Measurements from ENCODE around the gene DNAJC3.

DNA sequence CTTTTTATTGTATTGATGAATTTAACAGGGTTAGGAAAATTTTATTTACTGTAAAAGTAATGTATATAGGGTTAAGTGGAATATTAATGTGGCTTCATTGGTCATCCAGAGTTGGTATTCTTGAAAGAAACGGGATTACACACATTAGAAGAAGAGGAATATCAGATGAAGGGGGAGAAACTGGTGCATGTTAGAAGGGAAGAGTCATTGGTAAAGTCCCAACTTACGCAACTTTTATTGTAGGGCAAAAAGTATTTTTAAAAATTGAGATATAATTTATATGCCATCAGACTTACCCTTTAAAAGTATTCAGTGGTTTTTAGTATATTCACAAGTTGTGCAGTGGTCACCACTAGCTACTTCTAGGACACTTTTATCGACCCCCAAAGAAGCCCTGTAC, 47.3 kb downstream of the DNAJC3 start:
- TF ChIP-seq, protein P1, sequence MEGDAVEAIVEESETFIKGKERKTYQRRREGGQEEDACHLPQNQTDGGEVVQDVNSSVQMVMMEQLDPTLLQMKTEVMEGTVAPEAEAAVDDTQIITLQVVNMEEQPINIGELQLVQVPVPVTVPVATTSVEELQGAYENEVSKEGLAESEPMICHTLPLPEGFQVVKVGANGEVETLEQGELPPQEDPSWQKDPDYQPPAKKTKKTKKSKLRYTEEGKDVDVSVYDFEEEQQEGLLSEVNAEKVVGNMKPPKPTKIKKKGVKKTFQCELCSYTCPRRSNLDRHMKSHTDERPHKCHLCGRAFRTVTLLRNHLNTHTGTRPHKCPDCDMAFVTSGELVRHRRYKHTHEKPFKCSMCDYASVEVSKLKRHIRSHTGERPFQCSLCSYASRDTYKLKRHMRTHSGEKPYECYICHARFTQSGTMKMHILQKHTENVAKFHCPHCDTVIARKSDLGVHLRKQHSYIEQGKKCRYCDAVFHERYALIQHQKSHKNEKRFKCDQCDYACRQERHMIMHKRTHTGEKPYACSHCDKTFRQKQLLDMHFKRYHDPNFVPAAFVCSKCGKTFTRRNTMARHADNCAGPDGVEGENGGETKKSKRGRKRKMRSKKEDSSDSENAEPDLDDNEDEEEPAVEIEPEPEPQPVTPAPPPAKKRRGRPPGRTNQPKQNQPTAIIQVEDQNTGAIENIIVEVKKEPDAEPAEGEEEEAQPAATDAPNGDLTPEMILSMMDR (IDR thresholded peaks at IDR 0.05), result no peak
- TF ChIP-seq, protein P2, sequence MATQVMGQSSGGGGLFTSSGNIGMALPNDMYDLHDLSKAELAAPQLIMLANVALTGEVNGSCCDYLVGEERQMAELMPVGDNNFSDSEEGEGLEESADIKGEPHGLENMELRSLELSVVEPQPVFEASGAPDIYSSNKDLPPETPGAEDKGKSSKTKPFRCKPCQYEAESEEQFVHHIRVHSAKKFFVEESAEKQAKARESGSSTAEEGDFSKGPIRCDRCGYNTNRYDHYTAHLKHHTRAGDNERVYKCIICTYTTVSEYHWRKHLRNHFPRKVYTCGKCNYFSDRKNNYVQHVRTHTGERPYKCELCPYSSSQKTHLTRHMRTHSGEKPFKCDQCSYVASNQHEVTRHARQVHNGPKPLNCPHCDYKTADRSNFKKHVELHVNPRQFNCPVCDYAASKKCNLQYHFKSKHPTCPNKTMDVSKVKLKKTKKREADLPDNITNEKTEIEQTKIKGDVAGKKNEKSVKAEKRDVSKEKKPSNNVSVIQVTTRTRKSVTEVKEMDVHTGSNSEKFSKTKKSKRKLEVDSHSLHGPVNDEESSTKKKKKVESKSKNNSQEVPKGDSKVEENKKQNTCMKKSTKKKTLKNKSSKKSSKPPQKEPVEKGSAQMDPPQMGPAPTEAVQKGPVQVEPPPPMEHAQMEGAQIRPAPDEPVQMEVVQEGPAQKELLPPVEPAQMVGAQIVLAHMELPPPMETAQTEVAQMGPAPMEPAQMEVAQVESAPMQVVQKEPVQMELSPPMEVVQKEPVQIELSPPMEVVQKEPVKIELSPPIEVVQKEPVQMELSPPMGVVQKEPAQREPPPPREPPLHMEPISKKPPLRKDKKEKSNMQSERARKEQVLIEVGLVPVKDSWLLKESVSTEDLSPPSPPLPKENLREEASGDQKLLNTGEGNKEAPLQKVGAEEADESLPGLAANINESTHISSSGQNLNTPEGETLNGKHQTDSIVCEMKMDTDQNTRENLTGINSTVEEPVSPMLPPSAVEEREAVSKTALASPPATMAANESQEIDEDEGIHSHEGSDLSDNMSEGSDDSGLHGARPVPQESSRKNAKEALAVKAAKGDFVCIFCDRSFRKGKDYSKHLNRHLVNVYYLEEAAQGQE (IDR thresholded peaks at IDR 0.05; ENCODE audit: insufficient read depth in 1 of 2, low read depth in 2 of 2, low read length in 1 of 2), result no peak
- no peak for TF ChIP-seq POLR2AphosphoS5 (IDR thresholded peaks at IDR 0.05; ENCODE audit: low read depth, low read length)
- no peak for TF ChIP-seq TCF7L2 (IDR thresholded peaks at IDR 0.05; ENCODE audit: low read depth, low read length)
- no peak for TF ChIP-seq SIN3A (IDR thresholded peaks at IDR 0.05; ENCODE audit: borderline replicate concordance, insufficient read depth, low read depth, low read length)

All from Panc1 (cell line).